HG02623 (cell line): ENCODE data around the gene PLXNA4.

Source experiments
- ATAC-seq: cut with Tn5 transposase; IDR thresholded peaks from one replicate; pipeline ENCODE4 v1.9.1; 2021; ENCODE audit warnings: moderate library complexity; ENCODE audit not compliant: unreplicated experiment

Gene PLXNA4

DNA sequence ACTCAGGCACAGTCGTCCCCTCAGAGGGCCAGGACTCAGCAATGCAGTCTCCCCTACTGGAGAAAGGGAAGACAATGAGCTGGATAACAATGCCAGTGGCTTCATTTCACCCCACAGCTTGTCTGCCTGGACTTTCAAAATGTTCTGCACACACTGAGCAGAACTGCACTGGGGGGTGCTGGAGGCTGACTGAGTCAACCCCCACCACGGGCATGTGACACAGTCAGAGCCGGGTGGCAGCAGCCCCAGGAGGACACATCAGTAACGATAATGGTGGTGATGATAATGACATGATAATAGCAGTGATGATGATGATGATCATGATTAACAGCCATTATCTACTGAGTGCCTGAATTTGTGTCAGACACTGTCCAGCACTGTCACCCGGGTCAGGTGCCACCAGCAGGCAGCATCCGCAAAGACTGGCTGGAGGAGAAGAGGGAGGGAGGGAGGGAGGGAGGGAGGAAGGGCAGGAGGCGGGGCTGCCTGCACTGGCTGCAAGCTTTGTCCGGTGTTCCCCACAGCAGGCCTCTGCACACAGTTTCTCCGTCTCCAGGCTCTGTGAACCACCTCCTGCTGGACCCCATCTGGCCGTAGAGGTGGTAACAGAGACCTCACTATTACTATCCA is 67.4 kb downstream of the PLXNA4 start:
- no peak for ATAC-seq

DNA sequence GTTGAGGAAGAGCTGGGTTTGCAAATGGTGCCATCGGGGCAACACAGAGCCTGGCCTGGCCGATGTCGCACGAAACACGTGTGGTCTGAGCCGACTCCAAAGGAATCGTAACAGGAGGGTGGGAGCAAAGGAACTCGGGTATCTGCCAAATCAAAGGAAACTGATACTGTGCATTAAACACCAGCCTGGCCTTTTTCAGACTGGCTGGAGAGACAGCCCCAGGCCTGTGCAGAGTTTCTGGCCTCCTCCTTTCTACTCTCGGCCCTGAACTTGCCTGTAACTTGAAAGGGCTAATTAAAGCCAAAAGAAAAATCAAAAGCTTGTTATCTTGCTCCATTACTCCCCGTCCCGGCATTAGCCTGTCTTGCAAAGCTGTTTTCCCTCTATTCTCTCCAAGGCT is 71.4 kb downstream of the PLXNA4 start:
- no peak for ATAC-seq

DNA sequence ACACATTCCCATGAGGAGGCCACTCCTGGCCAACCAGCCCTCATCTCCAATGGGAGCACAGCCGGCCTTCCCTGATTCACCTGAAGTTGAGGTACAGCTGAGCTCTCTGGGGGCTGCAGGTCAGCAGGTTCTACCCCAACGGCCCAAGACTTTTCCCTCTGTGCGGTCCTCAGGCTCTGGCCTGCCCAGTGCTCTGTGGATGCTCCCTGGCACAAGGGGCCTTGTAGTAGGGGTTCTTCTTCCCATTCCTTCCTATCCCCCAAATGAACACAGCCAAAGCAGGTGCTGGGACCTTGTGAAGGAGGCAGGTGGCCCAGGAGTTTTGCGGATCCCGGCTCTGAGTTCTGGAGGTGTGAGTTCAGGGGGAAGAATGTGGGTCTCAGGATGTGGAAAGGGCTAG is 72.2 kb downstream of the PLXNA4 start:
- ATAC-seq = no peak

DNA sequence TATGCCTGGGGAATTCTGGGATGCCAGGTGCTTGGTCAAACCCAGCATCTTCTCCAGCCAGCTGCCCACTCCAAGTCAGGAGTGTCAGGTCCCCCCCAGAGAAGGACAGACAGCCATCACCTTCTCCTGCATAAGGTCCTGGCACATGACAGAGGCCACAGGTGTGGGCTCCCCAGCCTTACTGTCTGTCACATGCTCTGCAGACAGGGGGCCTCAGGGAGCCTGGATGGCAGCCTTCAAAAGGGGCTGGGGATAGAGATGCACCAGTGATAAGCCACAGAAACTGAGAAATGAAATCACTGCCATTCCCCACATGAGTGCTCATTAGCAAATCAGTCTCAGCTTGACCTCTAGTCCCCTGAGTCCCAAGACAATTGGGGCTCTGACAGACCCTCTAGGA is 72.9 kb downstream of the PLXNA4 start:
- no peak for ATAC-seq

DNA sequence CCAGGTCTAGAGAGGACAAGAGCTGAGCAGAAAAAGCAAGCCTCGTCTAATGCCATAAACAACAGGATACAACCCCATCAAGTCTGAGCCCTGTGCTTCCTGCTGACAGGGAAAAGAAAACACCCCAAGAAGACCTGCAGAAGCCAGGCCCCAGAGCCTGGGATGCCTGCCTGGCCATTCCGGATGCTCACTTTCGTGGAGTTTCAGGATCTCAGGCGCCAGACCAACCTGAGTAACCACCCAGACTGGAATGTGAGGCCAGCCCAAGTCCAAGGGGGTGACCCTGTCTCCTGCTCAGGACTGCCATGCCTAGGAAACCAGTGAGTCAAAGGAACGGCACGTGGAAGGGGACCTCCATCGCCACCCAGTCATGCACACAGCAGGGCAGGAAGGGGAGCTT is 74.3 kb downstream of the PLXNA4 start:
- no peak for ATAC-seq

DNA sequence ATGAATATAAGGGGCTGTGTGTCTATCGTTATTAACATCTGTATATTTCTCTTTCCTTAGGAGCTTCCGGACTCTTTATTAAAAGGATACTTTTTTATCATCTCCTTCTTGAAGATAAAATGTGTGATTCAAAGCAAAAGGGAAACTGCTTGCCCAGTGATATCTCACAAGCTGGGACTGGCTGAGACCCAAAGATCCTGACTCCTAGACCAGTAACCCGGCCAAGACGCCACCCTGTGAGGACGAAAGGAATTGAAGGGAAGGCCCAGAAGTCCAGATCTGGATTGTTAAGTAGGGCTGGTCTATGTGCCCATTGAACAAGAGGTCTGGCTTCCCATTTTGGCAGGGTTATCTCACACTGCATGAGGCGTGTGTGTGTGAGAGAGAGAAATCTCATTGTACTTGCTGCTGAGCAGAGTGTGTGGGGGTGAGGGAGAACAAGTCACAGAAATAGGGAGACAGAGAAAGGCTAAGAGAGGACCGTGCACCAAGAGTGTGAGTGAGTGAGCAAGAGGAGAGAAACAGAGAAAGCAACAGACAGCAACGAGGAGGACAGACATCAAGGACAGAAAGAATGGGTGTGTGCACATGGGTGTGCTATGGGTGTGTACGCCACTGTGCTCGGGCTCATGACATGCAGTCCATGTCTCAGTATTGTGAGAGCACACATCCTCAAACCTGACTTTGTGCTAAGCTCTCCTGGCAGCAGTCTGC is 75.4 kb downstream of the PLXNA4 start:
- no peak for ATAC-seq

DNA sequence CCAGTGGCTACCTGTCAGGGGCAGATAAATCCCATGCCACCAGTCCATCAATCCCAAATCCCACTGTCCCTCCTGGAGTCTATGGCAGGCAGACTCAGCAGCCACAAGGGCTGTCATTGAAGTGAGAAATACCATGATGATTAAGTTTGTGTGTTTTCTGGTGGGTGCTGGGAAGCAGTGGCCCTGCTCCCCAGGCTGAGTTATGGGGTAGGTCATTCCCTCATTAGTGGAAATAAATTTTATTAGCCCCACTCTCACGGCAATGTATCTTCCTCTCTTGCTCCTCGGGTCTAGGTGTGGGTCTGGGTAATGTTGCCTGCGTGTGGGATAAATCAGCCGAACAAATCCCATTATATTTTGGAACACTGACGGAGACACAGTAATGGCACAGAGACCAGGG is 76.8 kb downstream of the PLXNA4 start:
- ATAC-seq = no peak

DNA sequence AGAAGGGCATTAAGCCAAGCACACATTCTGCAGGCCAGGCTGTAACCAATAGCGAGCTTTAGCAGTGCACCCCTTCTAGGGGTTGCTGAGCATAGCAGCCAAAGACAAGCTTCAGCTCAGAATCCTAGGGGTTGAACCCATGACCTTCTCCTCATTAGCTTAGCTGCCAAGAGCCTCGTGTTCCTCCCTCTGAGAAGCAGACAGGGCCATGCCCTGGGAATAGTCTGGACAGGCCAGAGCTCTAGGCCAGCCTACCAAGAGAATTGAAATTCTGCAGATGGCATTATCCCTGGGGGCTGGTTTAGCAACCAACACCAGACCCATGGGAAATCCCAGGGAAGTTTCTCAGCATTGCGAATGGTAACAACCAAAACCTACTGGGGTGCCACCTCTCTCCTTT is 77.2 kb downstream of the PLXNA4 start:
- ATAC-seq = no peak

DNA sequence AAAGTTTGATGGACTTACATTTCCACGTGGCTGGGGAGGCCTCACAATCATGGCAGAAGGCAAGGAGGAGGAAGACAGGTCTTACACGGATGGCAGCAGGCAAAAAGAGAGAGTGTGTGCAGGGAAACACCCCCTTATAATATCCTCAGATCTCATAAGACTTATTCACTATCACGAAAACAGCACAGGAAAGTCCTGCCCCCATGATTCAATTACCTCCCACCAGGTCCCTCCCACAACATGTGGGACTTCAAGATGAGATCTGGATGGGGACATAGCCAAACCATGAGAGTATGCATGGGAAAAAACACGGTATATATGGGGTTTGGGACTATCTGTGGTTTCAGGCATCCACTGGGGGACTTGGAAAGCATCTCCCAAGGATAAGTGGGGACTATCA is 78.0 kb downstream of the PLXNA4 start:
- no peak for ATAC-seq

DNA sequence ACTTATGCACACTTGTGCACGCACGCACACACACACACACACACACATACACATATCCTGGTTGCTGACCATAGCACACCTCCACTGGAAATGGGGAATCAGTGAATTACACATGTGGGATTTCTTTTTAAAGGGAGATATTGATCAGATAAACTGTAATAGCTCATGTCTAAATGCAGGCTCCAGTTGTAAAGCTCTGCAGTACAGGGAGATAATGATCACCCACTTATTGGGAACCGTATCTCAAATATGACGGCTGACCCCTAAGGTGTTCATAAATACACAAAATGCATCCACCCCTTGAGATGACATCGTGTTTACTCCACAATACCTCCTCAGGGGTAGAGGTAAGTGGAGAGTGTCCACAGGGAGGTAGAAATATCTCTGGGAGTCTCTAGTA is 79.2 kb downstream of the PLXNA4 start:
- no peak for ATAC-seq

DNA sequence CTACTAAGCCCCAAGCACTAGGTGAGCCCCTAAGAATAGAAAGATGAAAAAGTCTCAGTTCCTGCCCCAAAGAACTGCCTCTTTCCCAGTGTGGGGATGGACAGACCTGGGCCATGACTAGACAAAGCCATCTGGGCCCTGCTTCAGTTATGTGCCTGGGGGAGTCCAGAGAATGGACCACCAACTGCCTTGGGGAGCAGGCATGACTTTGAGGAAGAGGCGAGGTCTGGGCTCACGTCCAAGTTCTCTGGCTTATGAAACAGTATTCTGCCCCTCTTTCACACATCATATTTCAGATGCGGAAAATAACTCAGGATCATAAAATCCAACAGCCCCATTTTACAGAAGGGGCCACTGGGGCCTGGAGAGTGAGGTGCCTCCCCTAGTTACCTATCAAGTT is 80.3 kb downstream of the PLXNA4 start:
- no peak for ATAC-seq

DNA sequence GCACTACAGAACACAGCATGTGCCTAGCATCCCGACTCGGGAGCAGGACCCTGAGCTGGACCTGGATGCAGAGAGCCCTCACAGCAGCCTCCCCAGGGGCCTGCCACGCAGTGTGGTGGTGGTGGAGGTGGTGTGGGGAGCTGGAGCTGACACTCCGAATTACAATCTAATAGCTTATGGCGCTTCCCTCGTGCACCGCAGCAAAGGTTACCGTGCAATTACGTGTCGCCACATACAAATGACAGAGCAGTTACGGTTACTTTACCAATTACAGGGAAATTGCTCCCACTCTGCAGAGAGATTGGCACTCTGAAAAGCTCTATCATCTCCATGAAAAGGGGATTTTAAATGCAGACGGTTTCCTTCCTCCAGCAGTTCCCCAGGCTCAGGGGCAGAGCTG is 81.8 kb downstream of the PLXNA4 start:
- no peak for ATAC-seq

DNA sequence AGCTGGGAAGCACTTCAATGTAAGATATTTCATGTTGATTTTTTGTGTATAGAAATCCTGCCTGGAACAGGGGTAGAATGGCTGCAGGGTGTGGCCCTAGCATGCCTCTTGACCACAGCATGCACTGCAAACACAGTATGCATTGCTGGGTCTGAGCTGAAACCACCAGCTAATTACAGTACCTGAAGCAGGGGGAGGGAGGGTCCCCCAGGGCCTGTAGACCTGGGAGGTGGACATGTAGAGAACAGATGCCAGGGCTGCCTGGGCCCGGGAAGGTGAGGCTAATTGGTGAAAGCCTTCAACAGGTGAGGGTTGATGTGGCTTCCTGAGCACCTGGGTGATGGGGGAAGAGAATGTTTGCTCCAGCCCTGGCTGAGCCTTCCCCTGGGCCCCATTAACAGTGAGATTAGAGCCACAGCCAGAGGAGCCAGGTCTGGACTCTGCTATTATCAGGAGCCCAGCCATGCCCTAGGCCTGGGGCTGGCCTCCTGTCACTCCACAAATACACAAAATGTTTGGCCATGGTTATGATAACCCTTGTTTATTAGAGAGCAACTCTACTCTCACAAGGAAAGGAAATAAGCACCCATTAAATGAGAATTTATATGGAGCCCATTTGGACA is 83.3 kb downstream of the PLXNA4 start:
- no peak for ATAC-seq

DNA sequence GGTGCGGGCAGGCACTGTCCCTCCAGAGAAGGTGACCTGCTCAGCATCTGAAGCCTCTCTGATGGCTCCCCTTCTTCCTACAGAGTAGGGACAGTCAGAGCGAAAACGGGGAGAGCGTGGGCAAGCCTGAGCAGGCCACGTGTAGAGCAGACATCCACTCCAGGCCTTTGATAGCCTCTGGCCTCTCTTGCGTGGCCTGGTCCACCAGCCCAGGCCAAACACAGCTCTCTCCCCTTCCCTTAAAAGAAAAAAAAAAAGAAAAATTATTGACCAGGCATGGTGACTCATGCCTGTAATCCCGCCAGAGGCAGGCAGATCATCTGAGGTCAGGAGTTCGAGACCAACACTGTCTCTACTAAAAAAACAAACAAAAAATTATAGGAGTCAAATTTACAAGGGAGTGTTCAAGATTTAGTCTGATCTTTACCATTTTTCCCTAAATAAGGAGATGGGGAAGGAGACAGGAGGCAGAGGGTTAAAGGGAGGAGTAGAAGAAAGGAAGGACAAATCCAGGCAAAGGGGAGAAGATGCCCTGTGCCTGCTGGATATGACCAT is 84.8 kb downstream of the PLXNA4 start:
- ATAC-seq = no peak

DNA sequence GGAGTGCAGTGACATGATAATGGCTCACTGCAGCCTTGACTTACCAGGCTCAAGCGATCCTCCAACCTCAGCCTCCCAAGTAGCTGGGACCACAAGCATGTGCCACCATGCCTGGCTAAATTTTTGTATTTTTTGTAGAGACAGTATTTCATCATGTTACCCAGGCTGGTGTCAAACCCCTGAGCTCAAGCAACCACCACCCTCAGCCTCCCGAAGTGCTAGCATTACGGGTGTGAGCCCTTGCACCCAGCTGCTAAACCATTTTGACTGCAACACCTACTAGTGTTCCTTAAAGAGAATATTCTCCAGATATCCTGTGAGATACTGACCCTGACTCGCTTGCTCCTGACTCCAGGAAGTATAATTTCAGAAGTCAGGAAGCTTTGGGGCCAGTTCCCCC is 85.8 kb downstream of the PLXNA4 start:
- no peak for ATAC-seq

DNA sequence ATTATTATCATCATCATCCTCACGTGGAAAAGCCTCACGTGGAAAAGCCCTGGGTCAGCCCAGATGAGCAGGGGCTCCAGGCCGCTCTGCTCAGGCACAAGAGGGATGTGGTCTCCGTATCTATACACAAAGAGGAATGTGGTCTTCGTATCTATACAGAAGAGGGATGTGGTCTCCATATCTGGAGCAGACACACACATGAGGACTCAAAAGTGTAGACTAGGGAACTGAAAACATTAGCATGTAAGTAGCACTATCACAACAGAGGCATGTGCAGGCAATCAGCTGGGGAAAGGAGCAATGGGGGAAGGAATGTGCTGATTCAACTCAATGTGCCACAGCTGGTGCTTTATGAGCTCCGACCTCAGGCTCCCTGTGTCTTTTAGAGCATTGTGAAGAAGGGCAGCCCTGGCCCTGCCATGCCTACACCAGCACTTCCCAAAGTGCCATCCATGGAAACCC is 86.5 kb downstream of the PLXNA4 start:
- ATAC-seq = no peak

DNA sequence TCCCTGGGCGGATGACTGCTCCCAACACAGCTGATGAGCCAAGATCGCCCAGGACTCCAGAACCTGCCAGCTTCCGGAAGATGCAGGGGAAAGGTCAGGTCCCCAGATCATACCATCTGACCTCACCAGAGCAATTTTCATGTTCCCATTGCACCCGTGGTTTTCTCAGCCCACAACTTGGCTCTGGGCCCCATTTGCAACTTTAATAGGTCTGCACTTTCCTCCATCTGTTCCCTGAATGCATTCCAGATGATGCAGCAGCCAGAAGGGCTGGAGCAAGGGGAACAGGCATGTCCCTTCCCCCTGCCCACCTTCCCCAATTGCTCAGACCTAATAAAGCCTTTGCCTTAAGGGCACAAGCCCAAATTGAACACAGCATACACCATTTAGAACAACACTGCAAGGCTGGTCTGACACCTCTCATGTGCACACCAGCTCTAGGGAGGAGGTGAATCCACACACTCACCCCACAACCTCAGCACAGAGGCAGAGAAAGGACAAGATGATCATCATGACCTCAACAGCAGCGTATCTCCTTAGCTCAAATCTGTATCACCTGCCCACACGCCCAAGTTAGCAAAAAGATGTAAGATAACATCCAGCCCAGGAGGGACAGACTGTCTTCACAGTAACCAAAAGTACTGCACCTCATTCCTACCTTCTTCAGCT is 87.5 kb downstream of the PLXNA4 start:
- no peak for ATAC-seq

DNA sequence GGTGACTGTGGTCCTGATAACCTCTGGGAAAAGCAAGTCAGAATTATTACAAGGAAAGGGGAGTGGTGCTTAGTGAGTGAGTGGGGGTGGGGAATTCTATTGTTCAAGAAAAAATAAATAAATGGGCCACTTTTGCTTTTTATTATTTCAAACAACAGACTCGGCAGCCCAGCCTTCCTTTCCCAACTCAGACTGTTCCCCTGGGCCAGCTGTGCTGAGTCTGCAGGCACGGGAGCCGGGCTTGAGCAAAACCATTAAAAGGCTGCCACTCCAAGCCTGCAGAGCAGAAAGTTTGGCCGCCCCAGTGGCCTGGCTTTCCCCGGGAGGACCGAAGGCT is 90.0 kb downstream of the PLXNA4 start:
- ATAC-seq = no peak

DNA sequence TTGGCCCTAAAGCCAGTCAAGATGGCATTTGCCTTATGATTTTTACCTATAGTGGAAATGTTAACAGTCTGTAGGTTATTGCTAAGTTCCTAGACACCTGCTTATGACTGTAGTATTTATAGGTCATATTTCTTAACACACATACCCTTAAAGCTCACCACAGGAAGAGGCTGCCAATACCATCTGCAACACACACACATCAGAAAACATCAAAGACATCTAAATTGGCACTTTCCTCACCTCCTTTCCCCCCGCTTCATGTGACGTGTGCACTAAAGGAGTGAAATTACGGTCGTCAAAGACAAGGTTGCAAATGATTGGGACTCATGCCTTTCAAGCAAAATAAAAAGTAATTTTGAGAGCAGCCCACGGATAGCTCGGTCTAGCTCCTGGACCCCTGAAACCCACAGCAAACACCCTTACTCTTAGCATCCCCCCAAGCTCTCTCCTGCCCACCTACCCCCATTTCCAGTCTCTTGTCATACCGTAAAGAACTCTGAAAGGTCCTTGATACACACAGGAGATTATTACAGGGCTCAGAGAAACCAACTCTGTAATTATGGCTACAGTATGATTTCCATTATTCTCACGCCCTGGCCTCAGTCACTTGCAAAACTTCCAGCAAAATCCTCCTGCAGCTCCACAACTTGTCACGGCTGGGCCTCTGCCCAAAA is 90.5 kb downstream of the PLXNA4 start:
- ATAC-seq = no peak

DNA sequence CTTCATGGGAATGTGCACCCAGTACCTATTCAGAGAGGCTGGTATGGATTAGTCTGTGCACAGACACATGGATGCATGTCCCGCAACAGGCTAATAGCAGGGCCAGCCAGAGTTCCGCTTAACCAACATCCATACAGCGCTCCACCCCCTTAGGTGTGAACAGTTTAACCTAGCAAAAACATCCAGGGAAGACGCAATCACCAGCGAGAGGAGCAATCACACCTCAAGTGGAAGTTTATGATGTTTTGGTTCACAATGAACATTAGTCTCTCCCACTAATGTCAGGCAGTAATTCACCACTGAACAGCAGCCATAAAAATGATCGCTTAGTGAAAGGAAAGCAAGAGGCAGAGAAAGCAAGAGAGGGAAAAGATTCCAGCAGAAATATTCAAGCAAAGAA is 91.1 kb downstream of the PLXNA4 start:
- ATAC-seq = no peak

DNA sequence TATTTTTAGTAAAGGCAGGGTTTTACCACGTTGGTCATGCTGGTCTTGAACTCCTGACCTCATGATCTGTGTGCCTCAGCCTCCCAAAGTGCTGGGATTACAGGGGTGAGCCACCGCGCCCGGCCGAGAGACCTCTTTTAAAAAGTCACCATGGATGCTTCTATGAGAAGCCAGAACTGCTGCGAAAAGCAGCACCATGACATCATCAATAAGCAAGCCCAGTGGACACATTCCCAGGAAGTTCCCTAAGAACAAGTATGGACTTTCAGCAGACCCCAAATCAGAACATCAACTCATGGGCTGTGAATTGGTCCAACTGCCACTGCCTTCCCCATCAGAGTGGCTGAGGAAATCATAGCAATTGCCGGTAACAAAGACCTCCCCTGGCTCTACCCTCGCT is 93.4 kb downstream of the PLXNA4 start:
- ATAC-seq = no peak
